Trophoblast cell (in vitro differentiated cells and primary cell): Measurements from ENCODE around the gene MDGA2.

Source experiments
- DNase-seq, 2 donors: peaks; one replicate each; pipeline ENCODE4 v3.0.0-alpha.2; 2016
- H2AFZ ChIP-seq: 2 replicates; pipeline ENCODE4 v1.6.1; 2013; ENCODE audit warnings: low read length, moderate library complexity, mild to moderate bottlenecking; ENCODE audit not compliant: insufficient read depth, poor library complexity
- H2AK5ac ChIP-seq: 2 replicates; pipeline ENCODE4 v1.6.1; 2013; ENCODE audit warnings: mild to moderate bottlenecking, low read length
- H2BK120ac ChIP-seq: 2 replicates; pipeline ENCODE4 v1.6.1; 2013; ENCODE audit warnings: low read length, mild to moderate bottlenecking, moderate library complexity; ENCODE audit not compliant: insufficient read depth, poor library complexity
- H2BK12ac ChIP-seq: 2 replicates; pipeline ENCODE4 v1.6.1; 2013; ENCODE audit warnings: mild to moderate bottlenecking, low read length, moderate library complexity
- H2BK5ac ChIP-seq: 2 replicates; pipeline ENCODE4 v1.6.1; 2013; ENCODE audit warnings: low read length, low read depth, moderate library complexity, mild to moderate bottlenecking; ENCODE audit not compliant: poor library complexity
- H3K14ac ChIP-seq: 2 replicates; pipeline ENCODE4 v1.6.1; 2013; ENCODE audit warnings: mild to moderate bottlenecking, low read length
- H3K18ac ChIP-seq: 2 replicates; pipeline ENCODE4 v1.6.1; 2013; ENCODE audit warnings: mild to moderate bottlenecking, low read length
- H3K23ac ChIP-seq: 2 replicates; pipeline ENCODE4 v1.6.1; 2013; ENCODE audit warnings: low read length
- H3K27ac ChIP-seq: 2 replicates; pipeline ENCODE4 v1.5.1; 2013; ENCODE audit warnings: low read depth, mild to moderate bottlenecking, inconsistent platforms, low read length, moderate library complexity
- H3K27me3 ChIP-seq: 2 replicates; pipeline ENCODE4 v1.6.1; 2013; ENCODE audit warnings: inconsistent platforms, mild to moderate bottlenecking, low read length, moderate library complexity; ENCODE audit not compliant: insufficient read depth
- H3K36me3 ChIP-seq, 2 experiments: 1 replicate in 1 of 2; 2 replicates in 1 of 2; pipeline ENCODE4 v1.6.1; 2013; ENCODE audit warnings: low read length in 2 of 2, mild to moderate bottlenecking in 2 of 2, moderate library complexity in 1 of 2; ENCODE audit not compliant: insufficient read depth in 2 of 2, control insufficient read depth in 1 of 2
- H3K4ac ChIP-seq: 2 replicates; pipeline ENCODE4 v1.6.1; 2013; ENCODE audit warnings: low read depth, mild to moderate bottlenecking, low read length, moderate library complexity
- H3K4me1 ChIP-seq, 2 experiments: 1 replicate in 1 of 2; 2 replicates in 1 of 2; pipeline ENCODE4 v1.6.1; 2013; ENCODE audit warnings: low read length in 2 of 2, mild to moderate bottlenecking in 2 of 2, moderate library complexity in 1 of 2; ENCODE audit not compliant: insufficient read depth in 2 of 2, control insufficient read depth in 1 of 2
- H3K4me2 ChIP-seq: 2 replicates; pipeline ENCODE4 v1.6.1; 2013; ENCODE audit warnings: inconsistent platforms, mild to moderate bottlenecking, low read length, moderate library complexity
- H3K4me3 ChIP-seq: 2 replicates; pipeline ENCODE4 v1.5.1; 2013; ENCODE audit warnings: mild to moderate bottlenecking, low read depth, low read length, inconsistent platforms
- H3K79me1 ChIP-seq: one replicate; pipeline ENCODE4 v1.6.1; 2013; ENCODE audit warnings: low read length
- H3K79me2 ChIP-seq: 2 replicates; pipeline ENCODE4 v1.6.1; 2013; ENCODE audit warnings: low read length, mild to moderate bottlenecking; ENCODE audit not compliant: control insufficient read depth, insufficient read depth, poor library complexity
- H3K9ac ChIP-seq: 2 replicates; pipeline ENCODE4 v1.6.1; 2013; ENCODE audit warnings: mild to moderate bottlenecking, low read length
- H3K9me3 ChIP-seq: 2 replicates; pipeline ENCODE4 v1.6.1; 2013; ENCODE audit warnings: low read depth, mild to moderate bottlenecking, control low read depth, inconsistent platforms, low read length; ENCODE audit not compliant: insufficient read depth
- H4K12ac ChIP-seq: 2 replicates; pipeline ENCODE4 v1.6.1; 2013; ENCODE audit warnings: low read depth, mild to moderate bottlenecking, low read length, moderate library complexity
- H4K8ac ChIP-seq: 2 replicates; pipeline ENCODE4 v1.6.1; 2013; ENCODE audit warnings: low read depth, mild to moderate bottlenecking, low read length, moderate library complexity
- H4K91ac ChIP-seq: one replicate; pipeline ENCODE4 v1.6.1; 2013; ENCODE audit warnings: low read depth, mild to moderate bottlenecking, low read length, moderate library complexity
- WGBS: extraction: QIAGEN DNeasy Blood & Tissue Kit; methylation state at CpG from one replicate; pipeline ENCODE4 v1.1.7; 2013; ENCODE audit warnings: missing lambda C conversion rate; ENCODE audit not compliant: insufficient read length, insufficient coverage; ENCODE audit errors: extremely low coverage; 5-methylcytosine and 5-hydroxymethylcytosine counted together

The MDGA2 gene

DNA sequence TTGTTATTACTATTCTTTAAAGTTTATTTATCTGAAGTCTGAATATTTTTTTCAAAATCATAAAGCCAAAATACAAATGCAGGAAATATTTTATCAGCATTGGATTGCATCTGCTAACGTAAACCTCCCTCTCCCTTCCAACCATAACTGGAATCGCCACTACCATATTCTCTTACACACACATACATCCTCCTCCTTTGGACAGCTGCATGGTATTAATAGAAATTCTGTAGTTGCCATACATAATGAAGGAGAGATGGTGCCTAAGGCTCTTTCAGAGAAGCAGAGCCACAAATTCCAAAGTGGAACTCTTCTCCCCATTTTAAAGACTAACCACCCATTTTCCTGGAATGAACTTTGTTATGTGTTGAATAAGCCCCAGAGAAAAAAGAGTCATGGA lies 352.7 kb downstream of the MDGA2 start:
- H2BK12ac ChIP-seq, result no peak overlapping the region
- H3K4me1 ChIP-seq, result no peaks in the 10 kb centered on the region
- H3K9ac ChIP-seq, result no peak overlapping the region
- no peak overlapping the region for H2BK120ac ChIP-seq
- no peak overlapping the region for H2BK5ac ChIP-seq
- H3K79me1 ChIP-seq, result no peaks in the 10 kb centered on the region
- H4K91ac ChIP-seq, result no peak overlapping the region
- no peaks in the 10 kb centered on the region for H3K36me3 ChIP-seq
- no peak overlapping the region for H3K4me3 ChIP-seq
- no peak overlapping the region for H2AK5ac ChIP-seq
- no peak overlapping the region for H4K8ac ChIP-seq
- no peaks in the 10 kb centered on the region for H3K27me3 ChIP-seq
- H3K4me2 ChIP-seq, result no peak overlapping the region
- no CpG with 5 or more reads among the region's 2 CpGs for WGBS
- H3K18ac ChIP-seq, result no peak overlapping the region
- no peak overlapping the region for H3K27ac ChIP-seq
- no peaks in the 10 kb centered on the region for H3K79me2 ChIP-seq
- no peak overlapping the region for H2AFZ ChIP-seq
- H4K12ac ChIP-seq, result no peak overlapping the region
- H3K23ac ChIP-seq, result no peak overlapping the region
- no peak overlapping the region for H3K4ac ChIP-seq
- no peaks in the 10 kb centered on the region for H3K9me3 ChIP-seq
- H3K14ac ChIP-seq, result no peak overlapping the region
- DNase-seq, result no peak

DNA sequence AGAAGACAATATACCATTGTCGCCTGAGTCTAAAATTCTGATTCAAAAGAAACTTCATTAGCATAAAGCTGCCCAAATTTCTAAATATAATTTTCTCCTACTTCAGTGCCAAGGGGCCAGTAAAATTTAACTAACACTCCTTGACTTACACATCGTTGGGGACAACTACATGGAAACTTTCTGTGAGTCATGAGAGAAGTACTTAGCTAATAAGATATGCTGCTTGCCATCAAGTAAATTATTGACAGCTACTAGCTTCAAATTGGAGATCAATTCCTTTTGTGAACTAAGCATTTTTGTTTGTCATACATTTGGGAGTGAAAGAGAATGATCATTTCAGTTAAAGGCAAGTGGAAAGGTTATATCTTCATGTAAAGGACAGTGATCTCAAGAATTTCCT lies 373.3 kb downstream of the MDGA2 start:
- no peak overlapping the region for H2BK12ac ChIP-seq
- no peak overlapping the region for H2AFZ ChIP-seq
- H4K12ac ChIP-seq, result no peak overlapping the region
- no peaks in the 10 kb centered on the region for H3K4me1 ChIP-seq
- no peak overlapping the region for H3K4me3 ChIP-seq
- H3K23ac ChIP-seq, result no peak overlapping the region
- no peaks in the 10 kb centered on the region for H3K36me3 ChIP-seq
- H4K8ac ChIP-seq, result no peak overlapping the region
- no peak for DNase-seq
- H3K4me2 ChIP-seq, result no peak overlapping the region
- H3K79me2 ChIP-seq, result no peaks in the 10 kb centered on the region
- H3K18ac ChIP-seq, result no peak overlapping the region
- H2AK5ac ChIP-seq, result no peak overlapping the region
- H3K27me3 ChIP-seq, result no peaks in the 10 kb centered on the region
- no peak overlapping the region for H2BK5ac ChIP-seq
- H3K4ac ChIP-seq, result no peak overlapping the region
- no peak overlapping the region for H4K91ac ChIP-seq
- no peak overlapping the region for H3K9ac ChIP-seq
- no peak overlapping the region for H2BK120ac ChIP-seq
- no peaks in the 10 kb centered on the region for H3K9me3 ChIP-seq
- WGBS, result no CpG with 5 or more reads among the region's 2 CpGs
- H3K14ac ChIP-seq, result no peak overlapping the region
- H3K27ac ChIP-seq, result no peak overlapping the region
- H3K79me1 ChIP-seq, result no peaks in the 10 kb centered on the region

- Histone ChIP-seq H3K14ac (no peak overlapping the region), H3K23ac (no peak overlapping the region), H4K12ac (no peak overlapping the region), H4K8ac (no peak overlapping the region), H3K18ac (no peak overlapping the region), H3K27me3 (no peaks in the 10 kb centered on the region), H2BK5ac (no peak overlapping the region), H3K36me3 (no peaks in the 10 kb centered on the region), H2BK12ac (no peak overlapping the region), H2AFZ (no peak overlapping the region), H2BK120ac (no peak overlapping the region), H3K4ac (no peak overlapping the region), H3K79me1 (no peaks in the 10 kb centered on the region), H2AK5ac (no peak overlapping the region), H3K4me2 (no peak overlapping the region), H3K79me2 (no peaks in the 10 kb centered on the region), H3K9me3 (no peaks in the 10 kb centered on the region), H4K91ac (no peak overlapping the region), H3K9ac (no peak overlapping the region), H3K4me3 (no peak overlapping the region), H3K4me1 (no peaks in the 10 kb centered on the region), H3K27ac (no peak overlapping the region)
- DNase-seq, result peak in 1 of 2 donors; percentile 46
- WGBS, result no CpG with 5 or more reads among the region's 3 CpGs
These were observed 374.6 kb downstream of the MDGA2 start for GRCh38 chr14:47300796-47301195.

- Histone ChIP-seq H3K79me2 (no peaks in the 10 kb centered on the region), H3K4me3 (no peak overlapping the region), H4K12ac (no peak overlapping the region), H2AFZ (no peak overlapping the region), H3K23ac (no peak overlapping the region), H2BK5ac (no peak overlapping the region), H3K14ac (no peak overlapping the region), H3K18ac (no peak overlapping the region), H2BK120ac (no peak overlapping the region), H2AK5ac (no peak overlapping the region), H3K36me3 (no peaks in the 10 kb centered on the region), H3K79me1 (no peaks in the 10 kb centered on the region), H2BK12ac (no peak overlapping the region), H4K91ac (no peak overlapping the region), H3K9ac (no peak overlapping the region), H3K4me1 (no peaks in the 10 kb centered on the region), H4K8ac (no peak overlapping the region), H3K4ac (no peak overlapping the region), H3K4me2 (no peak overlapping the region), H3K27ac (no peak overlapping the region), H3K9me3 (no peaks in the 10 kb centered on the region), H3K27me3 (no peaks in the 10 kb centered on the region)
- DNase-seq, result no peak
- no CpG with 5 or more reads among the region's 1 CpG for WGBS
These were observed 378.0 kb downstream of the MDGA2 start for GRCh38 chr14:47297374-47297773.
